MM.1S (cell line): ENCODE results near the gene SUSD4.

Experiments used
- CTCF ChIP-seq: fragments of 300-600 bp; sonication (generic); IDR thresholded peaks from 2 replicates; pipeline ENCODE4 v1.5.1; 2016; ENCODE audit warnings: antibody characterized with exemption, low read length, mixed read lengths
- EZH2 ChIP-seq: fragments of 300-600 bp; sonication (generic); optimal IDR thresholded peaks from 2 replicates; pipeline ENCODE3; 2017; ENCODE audit warnings: low read depth, mild to moderate bottlenecking, antibody characterized with exemption, low read length, mixed read lengths
- EZH2phosphoT487 ChIP-seq: fragments of 300-600 bp; sonication (generic); IDR thresholded peaks from 2 replicates; pipeline ENCODE4 v1.6.1; 2018; ENCODE audit warnings: antibody characterized with exemption, low read length

GRCh38 chr1:223347583-223347982, 16.4 kb downstream of the SUSD4 start:
- TF ChIP-seq CTCF = no peak
- TF ChIP-seq EZH2 = no peak
- TF ChIP-seq EZH2phosphoT487 = no peak
